H9 (cell line): Measurements from ENCODE around the gene FOXJ3. TPM values are rescaled to one million over a fixed set of nuclear protein-coding genes. Genes with fewer than 3 reads are reported as not detected.

ENCODE experiments used
- DNase-seq: peaks from one replicate; pipeline ENCODE4 v3.0.0-alpha.2; 2017
- H2AFZ ChIP-seq: one replicate; pipeline ENCODE4 v1.6.1; 2013; ENCODE audit warnings: mild to moderate bottlenecking, low read length, control low read depth, moderate library complexity
- H2AK5ac ChIP-seq: 2 replicates; pipeline ENCODE4 v1.6.1; 2013; ENCODE audit warnings: low read length, control low read depth, mixed read lengths; ENCODE audit not compliant: insufficient read length
- H2BK120ac ChIP-seq: one replicate; pipeline ENCODE4 v1.6.1; 2013; ENCODE audit warnings: low read depth, mild to moderate bottlenecking, low read length, control low read depth, inconsistent platforms; ENCODE audit not compliant: poor library complexity, severe bottlenecking
- H2BK12ac ChIP-seq: 2 replicates; pipeline ENCODE4 v1.6.1; 2013; ENCODE audit warnings: low read length, control low read depth, mixed read lengths, low read depth; ENCODE audit not compliant: insufficient read length
- H2BK15ac ChIP-seq: 2 replicates; pipeline ENCODE4 v1.6.1; 2013; ENCODE audit warnings: low read depth, low read length, control low read depth
- H2BK20ac ChIP-seq: one replicate; pipeline ENCODE4 v1.6.1; 2013; ENCODE audit warnings: low read depth, mild to moderate bottlenecking, low read length, control low read depth, inconsistent platforms; ENCODE audit not compliant: poor library complexity, severe bottlenecking
- H2BK5ac ChIP-seq: 2 replicates; pipeline ENCODE4 v1.6.1; 2013; ENCODE audit warnings: low read length, control low read depth, mixed read lengths; ENCODE audit not compliant: insufficient read length
- H3K14ac ChIP-seq: 2 replicates; pipeline ENCODE4 v1.6.1; 2013; ENCODE audit warnings: low read length, control low read depth; ENCODE audit not compliant: insufficient read depth
- H3K18ac ChIP-seq: 2 replicates; pipeline ENCODE4 v1.6.1; 2013; ENCODE audit warnings: low read depth, mild to moderate bottlenecking, mixed read lengths, low read length, control low read depth; ENCODE audit not compliant: insufficient read length
- H3K23ac ChIP-seq: 2 replicates; pipeline ENCODE4 v1.6.1; 2013; ENCODE audit warnings: low read length, control low read depth, mixed read lengths, low read depth; ENCODE audit not compliant: insufficient read length
- H3K23me2 ChIP-seq: 2 replicates; pipeline ENCODE4 v1.6.1; 2013; ENCODE audit warnings: low read depth, mild to moderate bottlenecking, mixed read lengths, low read length, control low read depth; ENCODE audit not compliant: insufficient read length, poor library complexity, severe bottlenecking
- H3K27ac ChIP-seq: 2 replicates; pipeline ENCODE4 v1.5.1; 2013; ENCODE audit warnings: low read length, control low read depth, mixed read lengths, low read depth; ENCODE audit not compliant: insufficient read length
- H3K27me3 ChIP-seq: 2 replicates; pipeline ENCODE4 v1.6.1; 2013; ENCODE audit warnings: low read length, control low read depth, inconsistent platforms; ENCODE audit not compliant: insufficient read depth
- H3K4ac ChIP-seq: 2 replicates; pipeline ENCODE4 v1.6.1; 2013; ENCODE audit warnings: low read depth, mild to moderate bottlenecking, control low read depth, inconsistent platforms, low read length, moderate library complexity
- H3K4me1 ChIP-seq: 2 replicates; pipeline ENCODE4 v1.6.1; 2013; ENCODE audit warnings: low read length, control low read depth, inconsistent platforms; ENCODE audit not compliant: insufficient read depth
- H3K4me2 ChIP-seq: 2 replicates; pipeline ENCODE4 v1.6.1; 2013; ENCODE audit warnings: low read length, control low read depth, mixed read lengths; ENCODE audit not compliant: insufficient read length, insufficient read depth
- H3K56ac ChIP-seq: 2 replicates; pipeline ENCODE4 v1.6.1; 2013; ENCODE audit warnings: low read depth, mild to moderate bottlenecking, mixed read lengths, low read length, control low read depth; ENCODE audit not compliant: insufficient read length
- H3K79me1 ChIP-seq: 2 replicates; pipeline ENCODE4 v1.6.1; 2013; ENCODE audit warnings: low read depth, mild to moderate bottlenecking, moderate library complexity, low read length, control low read depth, inconsistent platforms; ENCODE audit not compliant: insufficient read depth, poor library complexity, severe bottlenecking
- H3K79me2 ChIP-seq: 2 replicates; pipeline ENCODE4 v1.6.1; 2013; ENCODE audit warnings: low read length, control low read depth, inconsistent platforms; ENCODE audit not compliant: insufficient read depth
- H3K9ac ChIP-seq: 2 replicates; pipeline ENCODE4 v1.6.1; 2013; ENCODE audit warnings: low read length, control low read depth, mixed read lengths; ENCODE audit not compliant: insufficient read length; ENCODE audit errors: extremely low read depth
- H3K9me3 ChIP-seq: one replicate; pipeline ENCODE4 v1.6.1; 2013; ENCODE audit warnings: low read depth, low read length, inconsistent platforms; ENCODE audit not compliant: control insufficient read depth
- H3T11ph ChIP-seq: one replicate; pipeline ENCODE4 v1.6.1; 2013; ENCODE audit warnings: mild to moderate bottlenecking, low read length, control low read depth, inconsistent platforms
- H4K20me1 ChIP-seq: one replicate; pipeline ENCODE4 v1.6.1; 2013; ENCODE audit not compliant: control insufficient read depth, insufficient read length, insufficient read depth
- H4K5ac ChIP-seq: 2 replicates; pipeline ENCODE4 v1.6.1; 2013; ENCODE audit warnings: low read depth, mild to moderate bottlenecking, mixed read lengths, low read length, control low read depth; ENCODE audit not compliant: insufficient read length
- H4K8ac ChIP-seq: replicated peaks from 2 replicates; pipeline ENCODE4 v1.6.1; 2013; ENCODE audit warnings: low read length, control low read depth, mixed read lengths, low read depth; ENCODE audit not compliant: insufficient read length
- H4K91ac ChIP-seq: 2 replicates; pipeline ENCODE4 v1.6.1; 2013; ENCODE audit warnings: low read depth, mild to moderate bottlenecking, moderate library complexity, mixed read lengths, low read length, control low read depth; ENCODE audit not compliant: insufficient read length
- H3K27ac Mint-ChIP-seq, 3 experiments: 2 replicates in 2 of 3; 3 replicates in 1 of 3; pipeline ENCODE4 v1.8.0; 2020 to 2021; ENCODE audit warnings: mixed read lengths in 3 of 3, mild to moderate bottlenecking in 1 of 3, moderate library complexity in 1 of 3
- H3K27me3 Mint-ChIP-seq: 2 replicates; pipeline ENCODE4 v1.8.0; 2021; ENCODE audit warnings: low read depth, mild to moderate bottlenecking, moderate library complexity, mixed read lengths
- H3K36me3 Mint-ChIP-seq, 3 experiments: 2 replicates in 2 of 3; 3 replicates in 1 of 3; pipeline ENCODE4 v1.8.0; 2020 to 2021; ENCODE audit warnings: low read depth in 3 of 3, mixed read lengths in 3 of 3; ENCODE audit not compliant: insufficient read depth in 1 of 3
- H3K4me1 Mint-ChIP-seq, 2 experiments: 2 replicates each; pipeline ENCODE4 v1.8.0; 2020; ENCODE audit warnings: mixed read lengths in 2 of 2
- H3K4me3 Mint-ChIP-seq, 2 experiments: 2 replicates in 1 of 2; 3 replicates in 1 of 2; pipeline ENCODE4 v1.8.0; 2020 to 2021; ENCODE audit warnings: mild to moderate bottlenecking in 2 of 2, mixed read lengths in 2 of 2, moderate library complexity in 1 of 2
- H3K9me3 Mint-ChIP-seq, 2 experiments: 2 replicates in 1 of 2; 3 replicates in 1 of 2; pipeline ENCODE4 v1.8.0; 2020; ENCODE audit warnings: mild to moderate bottlenecking in 2 of 2, mixed read lengths in 2 of 2, moderate library complexity in 1 of 2
- WGBS: extraction: QIAGEN DNeasy Blood & Tissue Kit; methylation state at CpG from one replicate; pipeline ENCODE4 v1.1.7; 2013; ENCODE audit warnings: missing lambda C conversion rate, low lambda C conversion rate, mixed read lengths; ENCODE audit not compliant: insufficient read length; ENCODE audit errors: extremely low coverage; 5-methylcytosine and 5-hydroxymethylcytosine counted together
- total RNA-seq: library from RNA; stranded (reverse); gene quantifications from 2 replicates; pipeline ENCODE4 v1.2.1, GENCODE V29; 2021
- TF ChIP-seq, protein P1 (sequence below): fragments of 200-600 bp; sonication (generic); conservative IDR thresholded peaks from 3 replicates; pipeline ENCODE4 v1.8.0; 2021; ENCODE audit warnings: antibody characterized with exemption, mild to moderate bottlenecking

Gene FOXJ3
- total RNA-seq, 1 experiment from 2014 or later: 49.9 TPM

DNA sequence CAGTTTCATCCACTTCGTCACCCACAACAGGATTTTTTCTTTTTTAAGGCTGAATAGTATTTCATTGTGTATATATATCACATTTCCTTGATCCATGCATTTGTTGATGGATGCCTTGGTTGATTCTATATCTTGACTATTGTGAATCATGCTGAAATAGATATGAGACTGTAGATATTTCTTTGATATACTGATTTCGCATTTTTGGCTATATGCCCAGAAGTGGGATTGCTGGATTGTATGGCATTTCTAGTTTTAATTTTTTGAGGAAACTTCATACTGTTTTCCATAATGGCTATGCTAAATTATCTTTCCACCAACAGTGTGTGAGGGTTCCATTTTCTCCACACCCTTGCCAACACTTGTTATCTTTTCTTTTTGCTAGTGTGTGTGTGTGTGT, 176.8 kb downstream of the FOXJ3 start:
- H3K79me1 ChIP-seq: no peaks in the 10 kb centered on the region
- Mint-ChIP-seq H3K27me3 (peaks cover 10% of the 10 kb centered on the region), H3K4me1 (no peaks in the 10 kb centered on the region), H3K4me3 (no peak overlapping the region), H3K27ac (no peak overlapping the region), H3K9me3 (peaks cover 0 to 5% of the 10 kb centered on the region in 2 experiments; a peak in 1 of 5 replicates), H3K36me3 (no peaks in the 10 kb centered on the region; a peak in 1 of 7 replicates)
- no peak for DNase-seq
- H2BK5ac ChIP-seq: no peak overlapping the region
- no peaks in the 10 kb centered on the region for H4K20me1 ChIP-seq
- no peaks in the 10 kb centered on the region for H3K23me2 ChIP-seq
- no peaks in the 10 kb centered on the region for H3K9me3 ChIP-seq
- no peaks in the 10 kb centered on the region for H3K79me2 ChIP-seq
- H3K27me3 ChIP-seq: no peaks in the 10 kb centered on the region
- no peak overlapping the region for H3K4ac ChIP-seq
- no peak overlapping the region for H2BK120ac ChIP-seq
- no peak overlapping the region for H4K91ac ChIP-seq
- H4K5ac ChIP-seq: no peak overlapping the region
- no peak overlapping the region for H3K14ac ChIP-seq
- no peak overlapping the region for H2AFZ ChIP-seq
- no peak overlapping the region for H2AK5ac ChIP-seq
- H3K4me1 ChIP-seq: no peaks in the 10 kb centered on the region
- no peak overlapping the region for H3K56ac ChIP-seq
- H3K4me2 ChIP-seq: no peak overlapping the region
- H2BK20ac ChIP-seq: no peak overlapping the region
- no peak overlapping the region for H3K27ac ChIP-seq
- no peak overlapping the region for H2BK12ac ChIP-seq
- TF ChIP-seq, protein P1, sequence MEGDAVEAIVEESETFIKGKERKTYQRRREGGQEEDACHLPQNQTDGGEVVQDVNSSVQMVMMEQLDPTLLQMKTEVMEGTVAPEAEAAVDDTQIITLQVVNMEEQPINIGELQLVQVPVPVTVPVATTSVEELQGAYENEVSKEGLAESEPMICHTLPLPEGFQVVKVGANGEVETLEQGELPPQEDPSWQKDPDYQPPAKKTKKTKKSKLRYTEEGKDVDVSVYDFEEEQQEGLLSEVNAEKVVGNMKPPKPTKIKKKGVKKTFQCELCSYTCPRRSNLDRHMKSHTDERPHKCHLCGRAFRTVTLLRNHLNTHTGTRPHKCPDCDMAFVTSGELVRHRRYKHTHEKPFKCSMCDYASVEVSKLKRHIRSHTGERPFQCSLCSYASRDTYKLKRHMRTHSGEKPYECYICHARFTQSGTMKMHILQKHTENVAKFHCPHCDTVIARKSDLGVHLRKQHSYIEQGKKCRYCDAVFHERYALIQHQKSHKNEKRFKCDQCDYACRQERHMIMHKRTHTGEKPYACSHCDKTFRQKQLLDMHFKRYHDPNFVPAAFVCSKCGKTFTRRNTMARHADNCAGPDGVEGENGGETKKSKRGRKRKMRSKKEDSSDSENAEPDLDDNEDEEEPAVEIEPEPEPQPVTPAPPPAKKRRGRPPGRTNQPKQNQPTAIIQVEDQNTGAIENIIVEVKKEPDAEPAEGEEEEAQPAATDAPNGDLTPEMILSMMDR: no peak
- H2BK15ac ChIP-seq: no peak overlapping the region
- H4K8ac ChIP-seq: no peak overlapping the region
- H3K9ac ChIP-seq: no peak overlapping the region
- no peak overlapping the region for H3K18ac ChIP-seq
- no CpG with 5 or more reads among the region's 2 CpGs for WGBS
- H3T11ph ChIP-seq: no peak overlapping the region
- no peak overlapping the region for H3K23ac ChIP-seq
